HL-60 (cell line): Measurements from ENCODE around the gene NEURL1.

Source experiments
- CTCF ChIP-seq: IDR thresholded peaks from one replicate; pipeline ENCODE4 v1.5.1; 2011; ENCODE audit warnings: low read length, control low read depth, inconsistent platforms; ENCODE audit not compliant: insufficient read depth
- GABPA ChIP-seq: IDR thresholded peaks from 2 replicates; pipeline ENCODE4 v1.6.1; 2012; ENCODE audit warnings: low read depth
- POLR2AphosphoS5 ChIP-seq: IDR thresholded peaks from 2 replicates; pipeline ENCODE4 v1.6.1; 2012; ENCODE audit warnings: low read depth
- REST ChIP-seq: IDR thresholded peaks from 2 replicates; pipeline ENCODE4 v1.6.1; 2012; ENCODE audit warnings: low read depth; ENCODE audit not compliant: insufficient replicate concordance
- SPI1 ChIP-seq: IDR thresholded peaks from 2 replicates; pipeline ENCODE4 v1.6.1; 2012; ENCODE audit warnings: low read depth, mild to moderate bottlenecking, borderline replicate concordance

- TF ChIP-seq POLR2AphosphoS5 (no peak), CTCF (no peak), REST (no peak), GABPA (no peak), SPI1 (no peak)
Measured at GRCh38 chr10:103546401-103546800, 52.9 kb downstream of the NEURL1 start.
